H9 (cell line): ENCODE measurements around the gene TCF4. TPM values are rescaled to one million over a fixed set of nuclear protein-coding genes. Genes with fewer than 3 reads are reported as not detected.

ENCODE experiments used
- DNase-seq: peaks from one replicate; pipeline ENCODE4 v3.0.0-alpha.2; 2017
- H2AFZ ChIP-seq: one replicate; pipeline ENCODE4 v1.6.1; 2013; ENCODE audit warnings: mild to moderate bottlenecking, low read length, control low read depth, moderate library complexity
- H2AK5ac ChIP-seq: 2 replicates; pipeline ENCODE4 v1.6.1; 2013; ENCODE audit warnings: low read length, control low read depth, mixed read lengths; ENCODE audit not compliant: insufficient read length
- H2BK120ac ChIP-seq: one replicate; pipeline ENCODE4 v1.6.1; 2013; ENCODE audit warnings: low read depth, mild to moderate bottlenecking, low read length, control low read depth, inconsistent platforms; ENCODE audit not compliant: poor library complexity, severe bottlenecking
- H2BK12ac ChIP-seq: 2 replicates; pipeline ENCODE4 v1.6.1; 2013; ENCODE audit warnings: low read length, control low read depth, mixed read lengths, low read depth; ENCODE audit not compliant: insufficient read length
- H2BK15ac ChIP-seq: 2 replicates; pipeline ENCODE4 v1.6.1; 2013; ENCODE audit warnings: low read depth, low read length, control low read depth
- H2BK20ac ChIP-seq: one replicate; pipeline ENCODE4 v1.6.1; 2013; ENCODE audit warnings: low read depth, mild to moderate bottlenecking, low read length, control low read depth, inconsistent platforms; ENCODE audit not compliant: poor library complexity, severe bottlenecking
- H2BK5ac ChIP-seq: 2 replicates; pipeline ENCODE4 v1.6.1; 2013; ENCODE audit warnings: low read length, control low read depth, mixed read lengths; ENCODE audit not compliant: insufficient read length
- H3K14ac ChIP-seq: 2 replicates; pipeline ENCODE4 v1.6.1; 2013; ENCODE audit warnings: low read length, control low read depth; ENCODE audit not compliant: insufficient read depth
- H3K18ac ChIP-seq: 2 replicates; pipeline ENCODE4 v1.6.1; 2013; ENCODE audit warnings: low read depth, mild to moderate bottlenecking, mixed read lengths, low read length, control low read depth; ENCODE audit not compliant: insufficient read length
- H3K23ac ChIP-seq: 2 replicates; pipeline ENCODE4 v1.6.1; 2013; ENCODE audit warnings: low read length, control low read depth, mixed read lengths, low read depth; ENCODE audit not compliant: insufficient read length
- H3K23me2 ChIP-seq: 2 replicates; pipeline ENCODE4 v1.6.1; 2013; ENCODE audit warnings: low read depth, mild to moderate bottlenecking, mixed read lengths, low read length, control low read depth; ENCODE audit not compliant: insufficient read length, poor library complexity, severe bottlenecking
- H3K27ac ChIP-seq: 2 replicates; pipeline ENCODE4 v1.5.1; 2013; ENCODE audit warnings: low read length, control low read depth, mixed read lengths, low read depth; ENCODE audit not compliant: insufficient read length
- H3K27me3 ChIP-seq: 2 replicates; pipeline ENCODE4 v1.6.1; 2013; ENCODE audit warnings: low read length, control low read depth, inconsistent platforms; ENCODE audit not compliant: insufficient read depth
- H3K4ac ChIP-seq: 2 replicates; pipeline ENCODE4 v1.6.1; 2013; ENCODE audit warnings: low read depth, mild to moderate bottlenecking, control low read depth, inconsistent platforms, low read length, moderate library complexity
- H3K4me1 ChIP-seq: 2 replicates; pipeline ENCODE4 v1.6.1; 2013; ENCODE audit warnings: low read length, control low read depth, inconsistent platforms; ENCODE audit not compliant: insufficient read depth
- H3K4me2 ChIP-seq: 2 replicates; pipeline ENCODE4 v1.6.1; 2013; ENCODE audit warnings: low read length, control low read depth, mixed read lengths; ENCODE audit not compliant: insufficient read length, insufficient read depth
- H3K56ac ChIP-seq: 2 replicates; pipeline ENCODE4 v1.6.1; 2013; ENCODE audit warnings: low read depth, mild to moderate bottlenecking, mixed read lengths, low read length, control low read depth; ENCODE audit not compliant: insufficient read length
- H3K79me1 ChIP-seq: 2 replicates; pipeline ENCODE4 v1.6.1; 2013; ENCODE audit warnings: low read depth, mild to moderate bottlenecking, moderate library complexity, low read length, control low read depth, inconsistent platforms; ENCODE audit not compliant: insufficient read depth, poor library complexity, severe bottlenecking
- H3K79me2 ChIP-seq: 2 replicates; pipeline ENCODE4 v1.6.1; 2013; ENCODE audit warnings: low read length, control low read depth, inconsistent platforms; ENCODE audit not compliant: insufficient read depth
- H3K9ac ChIP-seq: 2 replicates; pipeline ENCODE4 v1.6.1; 2013; ENCODE audit warnings: low read length, control low read depth, mixed read lengths; ENCODE audit not compliant: insufficient read length; ENCODE audit errors: extremely low read depth
- H3K9me3 ChIP-seq: one replicate; pipeline ENCODE4 v1.6.1; 2013; ENCODE audit warnings: low read depth, low read length, inconsistent platforms; ENCODE audit not compliant: control insufficient read depth
- H3T11ph ChIP-seq: one replicate; pipeline ENCODE4 v1.6.1; 2013; ENCODE audit warnings: mild to moderate bottlenecking, low read length, control low read depth, inconsistent platforms
- H4K20me1 ChIP-seq: one replicate; pipeline ENCODE4 v1.6.1; 2013; ENCODE audit not compliant: control insufficient read depth, insufficient read length, insufficient read depth
- H4K5ac ChIP-seq: 2 replicates; pipeline ENCODE4 v1.6.1; 2013; ENCODE audit warnings: low read depth, mild to moderate bottlenecking, mixed read lengths, low read length, control low read depth; ENCODE audit not compliant: insufficient read length
- H4K8ac ChIP-seq: replicated peaks from 2 replicates; pipeline ENCODE4 v1.6.1; 2013; ENCODE audit warnings: low read length, control low read depth, mixed read lengths, low read depth; ENCODE audit not compliant: insufficient read length
- H4K91ac ChIP-seq: 2 replicates; pipeline ENCODE4 v1.6.1; 2013; ENCODE audit warnings: low read depth, mild to moderate bottlenecking, moderate library complexity, mixed read lengths, low read length, control low read depth; ENCODE audit not compliant: insufficient read length
- H3K27ac Mint-ChIP-seq, 3 experiments: 2 replicates in 2 of 3; 3 replicates in 1 of 3; pipeline ENCODE4 v1.8.0; 2020 to 2021; ENCODE audit warnings: mixed read lengths in 3 of 3, mild to moderate bottlenecking in 1 of 3, moderate library complexity in 1 of 3
- H3K27me3 Mint-ChIP-seq: 2 replicates; pipeline ENCODE4 v1.8.0; 2021; ENCODE audit warnings: low read depth, mild to moderate bottlenecking, moderate library complexity, mixed read lengths
- H3K36me3 Mint-ChIP-seq, 3 experiments: 2 replicates in 2 of 3; 3 replicates in 1 of 3; pipeline ENCODE4 v1.8.0; 2020 to 2021; ENCODE audit warnings: low read depth in 3 of 3, mixed read lengths in 3 of 3; ENCODE audit not compliant: insufficient read depth in 1 of 3
- H3K4me1 Mint-ChIP-seq, 2 experiments: 2 replicates each; pipeline ENCODE4 v1.8.0; 2020; ENCODE audit warnings: mixed read lengths in 2 of 2
- H3K4me3 Mint-ChIP-seq, 2 experiments: 2 replicates in 1 of 2; 3 replicates in 1 of 2; pipeline ENCODE4 v1.8.0; 2020 to 2021; ENCODE audit warnings: mild to moderate bottlenecking in 2 of 2, mixed read lengths in 2 of 2, moderate library complexity in 1 of 2
- H3K9me3 Mint-ChIP-seq, 2 experiments: 2 replicates in 1 of 2; 3 replicates in 1 of 2; pipeline ENCODE4 v1.8.0; 2020; ENCODE audit warnings: mild to moderate bottlenecking in 2 of 2, mixed read lengths in 2 of 2, moderate library complexity in 1 of 2
- WGBS: extraction: QIAGEN DNeasy Blood & Tissue Kit; methylation state at CpG from one replicate; pipeline ENCODE4 v1.1.7; 2013; ENCODE audit warnings: missing lambda C conversion rate, low lambda C conversion rate, mixed read lengths; ENCODE audit not compliant: insufficient read length; ENCODE audit errors: extremely low coverage; 5-methylcytosine and 5-hydroxymethylcytosine counted together
- total RNA-seq: library from RNA; stranded (reverse); gene quantifications from 2 replicates; pipeline ENCODE4 v1.2.1, GENCODE V29; 2021
- TF ChIP-seq, protein P1 (sequence below): fragments of 200-600 bp; sonication (generic); conservative IDR thresholded peaks from 3 replicates; pipeline ENCODE4 v1.8.0; 2021; ENCODE audit warnings: antibody characterized with exemption, mild to moderate bottlenecking

The TCF4 gene
- total RNA-seq, 1 experiment from 2014 or later, result 99.4 TPM

GRCh38 chr18:55427951-55428350 is 160.0 kb downstream of the TCF4 start:
- no peak overlapping the region for H4K5ac ChIP-seq
- no peaks in the 10 kb centered on the region for H4K20me1 ChIP-seq
- no peak overlapping the region for H2BK15ac ChIP-seq
- H3K79me2 ChIP-seq, result peaks cover 14% of the 10 kb centered on the region; the same call in 1 of the 2 replicates
- H3K4ac ChIP-seq, result no peak overlapping the region
- no CpG with 5 or more reads among the region's 1 CpG for WGBS
- peaks cover 42 to 55% of the 10 kb centered on the region in 2 experiments for H3K4me1 Mint-ChIP-seq
- H3T11ph ChIP-seq, result no peak overlapping the region
- no peak for DNase-seq
- H3K56ac ChIP-seq, result no peak overlapping the region
- no peak overlapping the region for H2BK20ac ChIP-seq
- peaks cover 0 to 4% (median 3%) of the 10 kb centered on the region in 3 experiments; a peak in 6 of 7 replicates for H3K36me3 Mint-ChIP-seq
- no peak overlapping the region for H3K18ac ChIP-seq
- no peak overlapping the region for H2BK12ac ChIP-seq
- no peaks in the 10 kb centered on the region for H3K27me3 ChIP-seq
- H3K4me1 ChIP-seq, result peaks cover 5% of the 10 kb centered on the region
- no peaks in the 10 kb centered on the region for H3K27me3 Mint-ChIP-seq
- no peak overlapping the region for H4K8ac ChIP-seq
- no peak overlapping the region for H2AK5ac ChIP-seq
- no peak overlapping the region for H3K9ac ChIP-seq
- H2AFZ ChIP-seq, result no peak overlapping the region
- no peak overlapping the region for H3K27ac Mint-ChIP-seq
- no peaks in the 10 kb centered on the region for H3K23me2 ChIP-seq
- H3K79me1 ChIP-seq, result peaks cover 3% of the 10 kb centered on the region
- H2BK5ac ChIP-seq, result no peak overlapping the region
- no peak overlapping the region for H3K14ac ChIP-seq
- no peak overlapping the region for H3K23ac ChIP-seq
- no peak overlapping the region for H2BK120ac ChIP-seq
- TF ChIP-seq, protein P1, sequence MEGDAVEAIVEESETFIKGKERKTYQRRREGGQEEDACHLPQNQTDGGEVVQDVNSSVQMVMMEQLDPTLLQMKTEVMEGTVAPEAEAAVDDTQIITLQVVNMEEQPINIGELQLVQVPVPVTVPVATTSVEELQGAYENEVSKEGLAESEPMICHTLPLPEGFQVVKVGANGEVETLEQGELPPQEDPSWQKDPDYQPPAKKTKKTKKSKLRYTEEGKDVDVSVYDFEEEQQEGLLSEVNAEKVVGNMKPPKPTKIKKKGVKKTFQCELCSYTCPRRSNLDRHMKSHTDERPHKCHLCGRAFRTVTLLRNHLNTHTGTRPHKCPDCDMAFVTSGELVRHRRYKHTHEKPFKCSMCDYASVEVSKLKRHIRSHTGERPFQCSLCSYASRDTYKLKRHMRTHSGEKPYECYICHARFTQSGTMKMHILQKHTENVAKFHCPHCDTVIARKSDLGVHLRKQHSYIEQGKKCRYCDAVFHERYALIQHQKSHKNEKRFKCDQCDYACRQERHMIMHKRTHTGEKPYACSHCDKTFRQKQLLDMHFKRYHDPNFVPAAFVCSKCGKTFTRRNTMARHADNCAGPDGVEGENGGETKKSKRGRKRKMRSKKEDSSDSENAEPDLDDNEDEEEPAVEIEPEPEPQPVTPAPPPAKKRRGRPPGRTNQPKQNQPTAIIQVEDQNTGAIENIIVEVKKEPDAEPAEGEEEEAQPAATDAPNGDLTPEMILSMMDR, result no peak
- no peak overlapping the region for H3K4me3 Mint-ChIP-seq
- no peak overlapping the region for H3K27ac ChIP-seq
- H3K4me2 ChIP-seq, result no peak overlapping the region
- H3K9me3 Mint-ChIP-seq, result no peaks in the 10 kb centered on the region; a peak in 1 of 5 replicates
- no peaks in the 10 kb centered on the region for H3K9me3 ChIP-seq
- H4K91ac ChIP-seq, result no peak overlapping the region
